Measurements from ENCODE around the gene SH3RF2. TPM values are rescaled to one million over a fixed set of nuclear protein-coding genes. Genes with fewer than 3 reads are reported as not detected.
"Not testable (repeated sequence)": the region's sequence is repeated elsewhere in the genome, so short reads cannot be mapped to it uniquely, and the experiment has no call there.

The SH3RF2 gene
- total and polyA plus RNA-seq, 2 experiments from 2014 or later = 35.1 to 35.4 TPM

DNA sequence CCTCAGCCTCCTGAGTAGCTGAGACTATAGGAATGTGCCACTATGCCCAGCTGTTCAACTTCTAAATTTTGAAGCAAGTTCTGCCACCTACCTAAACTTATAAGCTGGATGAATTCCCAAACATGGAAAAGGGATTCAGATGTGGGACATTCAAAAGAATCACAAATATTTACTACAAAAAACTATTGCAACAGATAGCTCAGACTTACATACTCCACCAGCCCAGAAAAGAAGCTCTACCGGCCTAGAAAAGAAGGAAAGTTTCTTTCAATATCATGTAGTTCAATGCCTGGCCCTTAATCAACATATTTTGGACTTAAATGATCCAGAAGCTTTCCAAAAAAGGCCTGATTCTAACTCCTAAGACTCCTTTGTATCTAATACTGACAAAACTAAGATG is 23.8 kb downstream of the SH3RF2 start:
- no peaks in the 10 kb centered on the region for H3K9me2 ChIP-seq (replicated peaks; ENCODE audit: insufficient read depth)
- no peaks in the 10 kb centered on the region for H3K27me3 ChIP-seq
- H2AFZ ChIP-seq = no peak overlapping the region
- TF ChIP-seq EZH2 (IDR thresholded peaks at IDR 0.05; ENCODE audit: borderline replicate concordance) (no peak), EZH2phosphoT487 (IDR thresholded peaks at IDR 0.05; ENCODE audit: low read depth, severe bottlenecking, unreplicated experiment) (no peak)
- TF ChIP-seq, protein P1, sequence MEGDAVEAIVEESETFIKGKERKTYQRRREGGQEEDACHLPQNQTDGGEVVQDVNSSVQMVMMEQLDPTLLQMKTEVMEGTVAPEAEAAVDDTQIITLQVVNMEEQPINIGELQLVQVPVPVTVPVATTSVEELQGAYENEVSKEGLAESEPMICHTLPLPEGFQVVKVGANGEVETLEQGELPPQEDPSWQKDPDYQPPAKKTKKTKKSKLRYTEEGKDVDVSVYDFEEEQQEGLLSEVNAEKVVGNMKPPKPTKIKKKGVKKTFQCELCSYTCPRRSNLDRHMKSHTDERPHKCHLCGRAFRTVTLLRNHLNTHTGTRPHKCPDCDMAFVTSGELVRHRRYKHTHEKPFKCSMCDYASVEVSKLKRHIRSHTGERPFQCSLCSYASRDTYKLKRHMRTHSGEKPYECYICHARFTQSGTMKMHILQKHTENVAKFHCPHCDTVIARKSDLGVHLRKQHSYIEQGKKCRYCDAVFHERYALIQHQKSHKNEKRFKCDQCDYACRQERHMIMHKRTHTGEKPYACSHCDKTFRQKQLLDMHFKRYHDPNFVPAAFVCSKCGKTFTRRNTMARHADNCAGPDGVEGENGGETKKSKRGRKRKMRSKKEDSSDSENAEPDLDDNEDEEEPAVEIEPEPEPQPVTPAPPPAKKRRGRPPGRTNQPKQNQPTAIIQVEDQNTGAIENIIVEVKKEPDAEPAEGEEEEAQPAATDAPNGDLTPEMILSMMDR (IDR thresholded peaks at IDR 0.05; ENCODE audit: poor library complexity) = no peak
- no peak overlapping the region for H3K4me2 ChIP-seq
- no peaks in the 10 kb centered on the region for H4K20me1 ChIP-seq (ENCODE audit: insufficient read depth, poor library complexity, severe bottlenecking)
- H3K9me3 ChIP-seq (ENCODE audit: low read depth) = no peaks in the 10 kb centered on the region
- peaks cover 75% of the 10 kb centered on the region for H3K79me2 ChIP-seq
- H3K4me3 ChIP-seq = no peak overlapping the region
- no peak for DNase-seq (ENCODE audit: low spot score)
- H3K4me1 ChIP-seq (ENCODE audit: insufficient read depth) = peaks cover 18% of the 10 kb centered on the region
- H3K27ac ChIP-seq = peak overlapping the region; percentile 46
- no peaks in the 10 kb centered on the region for H3K36me3 ChIP-seq (replicated peaks; ENCODE audit: insufficient read depth, low read depth)
- WGBS (ENCODE audit: low lambda C conversion rate, missing lambda C conversion rate) = 90% methylated on average over 1 of the region's 1 CpG

DNA sequence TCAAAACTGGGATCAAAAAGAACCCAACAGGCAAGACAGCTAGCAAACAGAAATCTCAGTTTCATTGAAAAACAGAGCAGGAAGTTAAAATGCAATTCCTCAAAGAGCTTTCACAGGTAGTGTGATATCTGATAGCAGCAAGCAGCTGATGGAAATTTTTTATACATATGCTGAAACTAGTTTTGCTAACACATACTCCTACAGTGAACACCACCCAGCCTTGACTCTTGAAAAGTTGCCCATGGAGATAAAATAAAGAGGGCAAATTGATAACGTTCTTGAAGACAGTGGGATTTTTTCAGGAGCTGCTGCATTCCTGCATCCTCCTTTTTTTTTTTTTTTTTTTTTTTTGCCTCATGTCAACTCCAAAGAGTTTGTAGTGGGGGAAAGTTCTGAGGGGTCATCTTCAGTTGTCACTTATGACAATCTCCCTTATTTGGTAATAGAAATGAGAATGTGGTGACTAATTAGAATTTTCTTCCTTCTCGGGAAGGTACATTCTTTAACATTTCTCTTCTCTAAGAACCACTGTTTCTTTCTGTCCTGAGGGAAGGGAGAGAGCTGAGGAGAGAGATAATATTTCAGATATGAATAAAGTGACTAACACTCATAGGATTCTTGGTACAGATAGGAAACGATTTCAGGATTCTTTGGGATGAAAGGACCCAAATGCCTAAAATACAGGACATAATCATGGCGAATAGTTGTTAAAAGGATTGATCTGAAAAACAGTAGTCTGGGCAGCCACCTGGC is 24.6 kb downstream of the SH3RF2 start:
- Histone ChIP-seq H3K4me3 (no peak overlapping the region), H3K27ac (peak overlapping the region; percentile 46), H3K4me1 (ENCODE audit: insufficient read depth) (peaks cover 18% of the 10 kb centered on the region), H3K79me2 (peaks cover 75% of the 10 kb centered on the region), H3K27me3 (no peaks in the 10 kb centered on the region), H3K9me2 (replicated peaks; ENCODE audit: insufficient read depth) (no peaks in the 10 kb centered on the region), H3K4me2 (no peak overlapping the region), H3K36me3 (replicated peaks; ENCODE audit: insufficient read depth, low read depth) (no peaks in the 10 kb centered on the region), H4K20me1 (ENCODE audit: insufficient read depth, poor library complexity, severe bottlenecking) (no peaks in the 10 kb centered on the region), H3K9me3 (ENCODE audit: low read depth) (no peaks in the 10 kb centered on the region), H2AFZ (no peak overlapping the region)
- TF ChIP-seq EZH2 (IDR thresholded peaks at IDR 0.05; ENCODE audit: borderline replicate concordance) (no peak), EZH2phosphoT487 (IDR thresholded peaks at IDR 0.05; ENCODE audit: low read depth, severe bottlenecking, unreplicated experiment) (no peak)
- TF ChIP-seq, protein P1 (IDR thresholded peaks at IDR 0.05; ENCODE audit: poor library complexity) = no peak
- DNase-seq (ENCODE audit: low spot score) = no peak
- 56% methylated on average over 4 of the region's 4 CpGs for WGBS (ENCODE audit: low lambda C conversion rate, missing lambda C conversion rate)

DNA sequence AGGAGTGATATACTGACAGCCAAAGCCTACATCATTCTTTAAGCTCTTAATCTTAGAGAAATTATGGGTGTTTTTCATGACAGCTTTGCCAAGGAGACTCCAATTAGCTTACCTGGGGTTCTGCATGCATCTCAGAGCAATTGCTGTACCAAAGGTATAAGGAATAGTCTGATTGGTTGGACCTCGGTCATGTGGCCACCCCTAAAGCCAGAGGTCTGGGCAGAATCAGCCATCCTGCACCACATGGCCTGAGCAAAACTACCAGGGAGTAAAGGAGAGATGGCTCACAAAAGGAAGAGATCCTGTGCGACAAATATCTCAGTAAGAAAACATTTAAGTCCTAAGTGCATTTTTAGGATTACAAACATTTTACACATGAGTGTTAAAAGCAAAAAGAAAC is 25.6 kb downstream of the SH3RF2 start:
- no peaks in the 10 kb centered on the region for H3K36me3 ChIP-seq (replicated peaks; ENCODE audit: insufficient read depth, low read depth)
- H3K9me3 ChIP-seq (ENCODE audit: low read depth) = no peaks in the 10 kb centered on the region
- H2AFZ ChIP-seq = no peak overlapping the region
- no peaks in the 10 kb centered on the region for H3K27me3 ChIP-seq
- no peak overlapping the region for H3K27ac ChIP-seq
- peaks cover 18% of the 10 kb centered on the region for H3K4me1 ChIP-seq (ENCODE audit: insufficient read depth)
- no peaks in the 10 kb centered on the region for H3K9me2 ChIP-seq (replicated peaks; ENCODE audit: insufficient read depth)
- WGBS (ENCODE audit: low lambda C conversion rate, missing lambda C conversion rate) = 93% methylated on average over 2 of the region's 2 CpGs
- H3K79me2 ChIP-seq = peaks cover 75% of the 10 kb centered on the region
- no peak for DNase-seq (ENCODE audit: low spot score)
- no peak overlapping the region for H3K4me3 ChIP-seq
- no peaks in the 10 kb centered on the region for H4K20me1 ChIP-seq (ENCODE audit: insufficient read depth, poor library complexity, severe bottlenecking)
- TF ChIP-seq EZH2phosphoT487 (IDR thresholded peaks at IDR 0.05; ENCODE audit: low read depth, severe bottlenecking, unreplicated experiment) (no peak), EZH2 (IDR thresholded peaks at IDR 0.05; ENCODE audit: borderline replicate concordance) (no peak)
- TF ChIP-seq, protein P1 (IDR thresholded peaks at IDR 0.05; ENCODE audit: poor library complexity) = no peak
- H3K4me2 ChIP-seq = no peak overlapping the region

GRCh38 chr5:145964008-145964407 is 27.6 kb downstream of the SH3RF2 start:
- 98% methylated on average over 7 of the region's 9 CpGs for WGBS (ENCODE audit: low lambda C conversion rate, missing lambda C conversion rate)
- not testable (repeated sequence) for DNase-seq (ENCODE audit: low spot score); H3K9me2 ChIP-seq (replicated peaks; ENCODE audit: insufficient read depth); H3K4me2 ChIP-seq; H4K20me1 ChIP-seq (ENCODE audit: insufficient read depth, poor library complexity, severe bottlenecking); H3K27me3 ChIP-seq; H3K9me3 ChIP-seq (ENCODE audit: low read depth); H3K27ac ChIP-seq; H3K36me3 ChIP-seq (replicated peaks; ENCODE audit: insufficient read depth, low read depth); H3K4me3 ChIP-seq; H2AFZ ChIP-seq
- peaks cover 72% of the 10 kb centered on the region for H3K79me2 ChIP-seq
- H3K4me1 ChIP-seq (ENCODE audit: insufficient read depth) = peaks cover 14% of the 10 kb centered on the region
